A673 (cell line): ENCODE results near the gene HELZ.

Experiments used
- EZH2 ChIP-seq: fragments of 200-600 bp; sonication (generic); IDR thresholded peaks from 2 replicates; pipeline ENCODE4 v1.6.1; 2017; ENCODE audit warnings: borderline replicate concordance, low read depth, mild to moderate bottlenecking, mixed read lengths, antibody characterized with exemption, low read length; ENCODE audit not compliant: poor library complexity, severe bottlenecking
- TF ChIP-seq, protein P1 (sequence below): fragments of 300-800, 200-600 bp; sonication (generic); conservative IDR thresholded peaks from 2 replicates; pipeline ENCODE4 v1.5.1; 2017; ENCODE audit warnings: low read depth, mild to moderate bottlenecking, antibody characterized with exemption, low read length, moderate library complexity, mixed read lengths

DNA sequence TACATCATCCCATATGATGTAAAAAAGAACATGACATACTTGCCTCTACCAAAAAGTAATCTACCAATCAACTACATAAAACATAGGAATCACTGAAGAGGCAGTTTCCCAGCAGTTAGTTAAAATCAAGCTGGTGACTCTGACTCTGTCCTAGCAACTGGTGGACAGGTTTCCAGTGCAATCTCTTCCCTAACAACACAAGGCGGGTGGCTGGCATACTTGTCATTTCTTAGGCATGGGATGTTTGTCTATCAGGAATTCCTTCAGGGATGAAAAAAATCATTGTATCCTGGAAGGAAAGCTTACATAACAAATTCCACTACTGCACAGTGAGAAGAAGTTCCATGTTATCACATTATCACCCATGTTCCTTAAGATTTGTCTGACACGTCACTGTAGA lies 50.9 kb downstream of the HELZ start:
- no peak for TF ChIP-seq EZH2
- TF ChIP-seq, protein P1, sequence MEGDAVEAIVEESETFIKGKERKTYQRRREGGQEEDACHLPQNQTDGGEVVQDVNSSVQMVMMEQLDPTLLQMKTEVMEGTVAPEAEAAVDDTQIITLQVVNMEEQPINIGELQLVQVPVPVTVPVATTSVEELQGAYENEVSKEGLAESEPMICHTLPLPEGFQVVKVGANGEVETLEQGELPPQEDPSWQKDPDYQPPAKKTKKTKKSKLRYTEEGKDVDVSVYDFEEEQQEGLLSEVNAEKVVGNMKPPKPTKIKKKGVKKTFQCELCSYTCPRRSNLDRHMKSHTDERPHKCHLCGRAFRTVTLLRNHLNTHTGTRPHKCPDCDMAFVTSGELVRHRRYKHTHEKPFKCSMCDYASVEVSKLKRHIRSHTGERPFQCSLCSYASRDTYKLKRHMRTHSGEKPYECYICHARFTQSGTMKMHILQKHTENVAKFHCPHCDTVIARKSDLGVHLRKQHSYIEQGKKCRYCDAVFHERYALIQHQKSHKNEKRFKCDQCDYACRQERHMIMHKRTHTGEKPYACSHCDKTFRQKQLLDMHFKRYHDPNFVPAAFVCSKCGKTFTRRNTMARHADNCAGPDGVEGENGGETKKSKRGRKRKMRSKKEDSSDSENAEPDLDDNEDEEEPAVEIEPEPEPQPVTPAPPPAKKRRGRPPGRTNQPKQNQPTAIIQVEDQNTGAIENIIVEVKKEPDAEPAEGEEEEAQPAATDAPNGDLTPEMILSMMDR: no peak
